Measurements from ENCODE around the gene ATP8A2. TPM values are rescaled to one million over a fixed set of nuclear protein-coding genes. Genes with fewer than 3 reads are reported as not detected.

ATP8A2 gene
- total RNA-seq, 2 experiments from 2014 or later = 1.1 to 1.2 TPM

GRCh38 chr13:25394402-25395060 lies 22.8 kb downstream of the ATP8A2 start:
- Mint-ChIP-seq H3K27ac (no peak overlapping the region), H3K4me1 (ENCODE audit: low read depth) (no peaks in the 10 kb centered on the region), H3K9me3 (ENCODE audit: insufficient read depth) (no peaks in the 10 kb centered on the region), H3K4me3 (no peak overlapping the region), H3K27me3 (ENCODE audit: low read depth) (peaks cover 20% of the 10 kb centered on the region), H3K36me3 (ENCODE audit: low read depth) (no peaks in the 10 kb centered on the region)
- CTCF ChIA-PET = no interaction called here
- no peak for ATAC-seq
- POLR2A ChIA-PET = no interaction called here
- no peak for DNase-seq

GRCh38 chr13:25397763-25398162 lies 26.0 kb downstream of the ATP8A2 start:
- H3K4me1 Mint-ChIP-seq (ENCODE audit: low read depth) = no peaks in the 10 kb centered on the region
- POLR2A ChIA-PET = no interaction called here
- CTCF ChIA-PET = no interaction called here
- peaks cover 16% of the 10 kb centered on the region for H3K27me3 Mint-ChIP-seq (ENCODE audit: low read depth)
- DNase-seq = no peak
- no peak overlapping the region for H3K4me3 Mint-ChIP-seq
- no peaks in the 10 kb centered on the region for H3K9me3 Mint-ChIP-seq (ENCODE audit: insufficient read depth)
- ATAC-seq = no peak
- H3K36me3 Mint-ChIP-seq (ENCODE audit: low read depth) = no peaks in the 10 kb centered on the region
- no peak overlapping the region for H3K27ac Mint-ChIP-seq

- ChIA-PET POLR2A (no interaction called here), CTCF (no interaction called here)
- DNase-seq (no peak), ATAC-seq (no peak)
- Mint-ChIP-seq H3K4me3 (no peak overlapping the region), H3K36me3 (ENCODE audit: low read depth) (no peaks in the 10 kb centered on the region), H3K27ac (no peak overlapping the region), H3K27me3 (ENCODE audit: low read depth) (peaks cover 10% of the 10 kb centered on the region), H3K9me3 (ENCODE audit: insufficient read depth) (no peaks in the 10 kb centered on the region), H3K4me1 (ENCODE audit: low read depth) (no peaks in the 10 kb centered on the region)
These were observed 29.2 kb downstream of the ATP8A2 start for GRCh38 chr13:25400925-25401324.

- Mint-ChIP-seq H3K4me1 (ENCODE audit: low read depth) (no peaks in the 10 kb centered on the region), H3K4me3 (no peak overlapping the region), H3K9me3 (ENCODE audit: insufficient read depth) (no peaks in the 10 kb centered on the region), H3K27me3 (ENCODE audit: low read depth) (peaks cover 10% of the 10 kb centered on the region), H3K36me3 (ENCODE audit: low read depth) (no peaks in the 10 kb centered on the region), H3K27ac (no peak overlapping the region)
- ATAC-seq = no peak
- POLR2A ChIA-PET = no interaction called here
- DNase-seq = no peak
- CTCF ChIA-PET = interaction anchor here (1.0 kb wide), 1 partner anchor 27 kb away, joined by 3 read pairs; no protein-coding TSS in a partner anchor
These were observed 30.2 kb downstream of the ATP8A2 start for GRCh38 chr13:25401958-25402357.

GRCh38 chr13:25406377-25406776 lies 34.6 kb downstream of the ATP8A2 start:
- Mint-ChIP-seq H3K36me3 (ENCODE audit: low read depth) (no peaks in the 10 kb centered on the region), H3K27ac (no peak overlapping the region), H3K4me3 (no peak overlapping the region), H3K27me3 (ENCODE audit: low read depth) (peaks cover 11% of the 10 kb centered on the region), H3K9me3 (ENCODE audit: insufficient read depth) (no peaks in the 10 kb centered on the region), H3K4me1 (ENCODE audit: low read depth) (no peaks in the 10 kb centered on the region)
- DNase-seq (no peak), ATAC-seq (no peak)
- ChIA-PET POLR2A (no interaction called here), CTCF (no interaction called here)

GRCh38 chr13:25409938-25410337 lies 38.2 kb downstream of the ATP8A2 start:
- ChIA-PET CTCF (no interaction called here), POLR2A (no interaction called here)
- H3K4me1 Mint-ChIP-seq (ENCODE audit: low read depth) = no peaks in the 10 kb centered on the region
- peaks cover 5% of the 10 kb centered on the region for H3K27me3 Mint-ChIP-seq (ENCODE audit: low read depth)
- H3K4me3 Mint-ChIP-seq = no peak overlapping the region
- H3K9me3 Mint-ChIP-seq (ENCODE audit: insufficient read depth) = no peaks in the 10 kb centered on the region
- no peaks in the 10 kb centered on the region for H3K36me3 Mint-ChIP-seq (ENCODE audit: low read depth)
- H3K27ac Mint-ChIP-seq = no peak overlapping the region
- ATAC-seq (no peak), DNase-seq (no peak)

- Mint-ChIP-seq H3K9me3 (ENCODE audit: insufficient read depth) (no peaks in the 10 kb centered on the region), H3K4me3 (no peak overlapping the region), H3K27me3 (ENCODE audit: low read depth) (peaks cover 11% of the 10 kb centered on the region), H3K27ac (no peak overlapping the region), H3K36me3 (ENCODE audit: low read depth) (no peaks in the 10 kb centered on the region), H3K4me1 (ENCODE audit: low read depth) (no peaks in the 10 kb centered on the region)
- POLR2A ChIA-PET = no interaction called here
- CTCF ChIA-PET = no interaction called here
- no peak for ATAC-seq
- DNase-seq = no peak
These were observed 43.5 kb downstream of the ATP8A2 start for GRCh38 chr13:25415241-25415640.

- Mint-ChIP-seq H3K27ac (no peak overlapping the region), H3K27me3 (ENCODE audit: low read depth) (peaks cover 11% of the 10 kb centered on the region), H3K4me3 (no peak overlapping the region), H3K4me1 (ENCODE audit: low read depth) (no peaks in the 10 kb centered on the region), H3K9me3 (ENCODE audit: insufficient read depth) (no peaks in the 10 kb centered on the region), H3K36me3 (ENCODE audit: low read depth) (no peaks in the 10 kb centered on the region)
- ATAC-seq = no peak
- no peak for DNase-seq
- ChIA-PET POLR2A (no interaction called here), CTCF (no interaction called here)
These were observed 45.8 kb downstream of the ATP8A2 start for GRCh38 chr13:25417535-25417934.

- H3K4me3 Mint-ChIP-seq = no peak overlapping the region
- CTCF ChIA-PET = no interaction called here
- H3K4me1 Mint-ChIP-seq (ENCODE audit: low read depth) = no peaks in the 10 kb centered on the region
- H3K36me3 Mint-ChIP-seq (ENCODE audit: low read depth) = no peaks in the 10 kb centered on the region
- ATAC-seq (no peak), DNase-seq (no peak)
- no peaks in the 10 kb centered on the region for H3K9me3 Mint-ChIP-seq (ENCODE audit: insufficient read depth)
- H3K27me3 Mint-ChIP-seq (ENCODE audit: low read depth) = peaks cover 12% of the 10 kb centered on the region
- POLR2A ChIA-PET = no interaction called here
- no peak overlapping the region for H3K27ac Mint-ChIP-seq
These were observed 48.4 kb downstream of the ATP8A2 start for GRCh38 chr13:25420161-25420560.

GRCh38 chr13:25421612-25422011 lies 49.8 kb downstream of the ATP8A2 start:
- H3K4me1 Mint-ChIP-seq (ENCODE audit: low read depth) = no peaks in the 10 kb centered on the region
- no peak overlapping the region for H3K27ac Mint-ChIP-seq
- no peaks in the 10 kb centered on the region for H3K9me3 Mint-ChIP-seq (ENCODE audit: insufficient read depth)
- CTCF ChIA-PET = no interaction called here
- no peak for DNase-seq
- H3K27me3 Mint-ChIP-seq (ENCODE audit: low read depth) = peaks cover 10% of the 10 kb centered on the region
- no peaks in the 10 kb centered on the region for H3K36me3 Mint-ChIP-seq (ENCODE audit: low read depth)
- POLR2A ChIA-PET = no interaction called here
- H3K4me3 Mint-ChIP-seq = no peak overlapping the region
- ATAC-seq = no peak

GRCh38 chr13:25422153-25422552 lies 50.4 kb downstream of the ATP8A2 start:
- POLR2A ChIA-PET = no interaction called here

GRCh38 chr13:25423831-25424230 lies 52.1 kb downstream of the ATP8A2 start:
- no peak for ATAC-seq
- POLR2A ChIA-PET = no interaction called here
- no peak overlapping the region for H3K27ac Mint-ChIP-seq
- DNase-seq = no peak
- H3K4me1 Mint-ChIP-seq (ENCODE audit: low read depth) = no peaks in the 10 kb centered on the region
- no peak overlapping the region for H3K4me3 Mint-ChIP-seq
- H3K36me3 Mint-ChIP-seq (ENCODE audit: low read depth) = no peaks in the 10 kb centered on the region
- CTCF ChIA-PET = no interaction called here
- H3K9me3 Mint-ChIP-seq (ENCODE audit: insufficient read depth) = no peaks in the 10 kb centered on the region
- H3K27me3 Mint-ChIP-seq (ENCODE audit: low read depth) = peaks cover 4% of the 10 kb centered on the region

More at GRCh38 chr13:25422153-25422552, 50.4 kb downstream of the ATP8A2 start:
- H3K4me1 Mint-ChIP-seq (ENCODE audit: low read depth) = no peaks in the 10 kb centered on the region
- DNase-seq (no peak), ATAC-seq (no peak)
- no peaks in the 10 kb centered on the region for H3K36me3 Mint-ChIP-seq (ENCODE audit: low read depth)
- no peak overlapping the region for H3K4me3 Mint-ChIP-seq
- H3K27ac Mint-ChIP-seq = no peak overlapping the region
- peaks cover 8% of the 10 kb centered on the region for H3K27me3 Mint-ChIP-seq (ENCODE audit: low read depth)
- CTCF ChIA-PET = no interaction called here
- H3K9me3 Mint-ChIP-seq (ENCODE audit: insufficient read depth) = no peaks in the 10 kb centered on the region

- ATAC-seq = no peak
- Mint-ChIP-seq H3K9me3 (ENCODE audit: insufficient read depth) (no peaks in the 10 kb centered on the region), H3K27me3 (ENCODE audit: low read depth) (no peaks in the 10 kb centered on the region), H3K4me1 (ENCODE audit: low read depth) (no peaks in the 10 kb centered on the region), H3K4me3 (no peak overlapping the region), H3K36me3 (ENCODE audit: low read depth) (no peaks in the 10 kb centered on the region), H3K27ac (no peak overlapping the region)
- DNase-seq = no peak
- CTCF ChIA-PET = no interaction called here
- POLR2A ChIA-PET = interaction anchor here (1.0 kb wide), 1 partner anchor 381 kb away, joined by 3 read pairs; no protein-coding TSS in a partner anchor
These were observed 57.7 kb downstream of the ATP8A2 start for GRCh38 chr13:25429466-25429865.

Measured in activated CD8-positive, alpha-beta T cell treated with anti-CD3 and anti-CD28 coated beads, Interleukin-2, amount 10 ng/mL, durations not matched to agents 7 days and 5 days (primary cell).